HG03469 (cell line): ENCODE results near the gene PPCDC.

ENCODE experiments used
- ATAC-seq: cut with Tn5 transposase; IDR thresholded peaks from one replicate; pipeline ENCODE4 v1.9.1; 2021; ENCODE audit warnings: mild to moderate bottlenecking, moderate library complexity, moderate number of reproducible peaks; ENCODE audit not compliant: unreplicated experiment

PPCDC gene, protein sequence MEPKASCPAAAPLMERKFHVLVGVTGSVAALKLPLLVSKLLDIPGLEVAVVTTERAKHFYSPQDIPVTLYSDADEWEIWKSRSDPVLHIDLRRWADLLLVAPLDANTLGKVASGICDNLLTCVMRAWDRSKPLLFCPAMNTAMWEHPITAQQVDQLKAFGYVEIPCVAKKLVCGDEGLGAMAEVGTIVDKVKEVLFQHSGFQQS

DNA sequence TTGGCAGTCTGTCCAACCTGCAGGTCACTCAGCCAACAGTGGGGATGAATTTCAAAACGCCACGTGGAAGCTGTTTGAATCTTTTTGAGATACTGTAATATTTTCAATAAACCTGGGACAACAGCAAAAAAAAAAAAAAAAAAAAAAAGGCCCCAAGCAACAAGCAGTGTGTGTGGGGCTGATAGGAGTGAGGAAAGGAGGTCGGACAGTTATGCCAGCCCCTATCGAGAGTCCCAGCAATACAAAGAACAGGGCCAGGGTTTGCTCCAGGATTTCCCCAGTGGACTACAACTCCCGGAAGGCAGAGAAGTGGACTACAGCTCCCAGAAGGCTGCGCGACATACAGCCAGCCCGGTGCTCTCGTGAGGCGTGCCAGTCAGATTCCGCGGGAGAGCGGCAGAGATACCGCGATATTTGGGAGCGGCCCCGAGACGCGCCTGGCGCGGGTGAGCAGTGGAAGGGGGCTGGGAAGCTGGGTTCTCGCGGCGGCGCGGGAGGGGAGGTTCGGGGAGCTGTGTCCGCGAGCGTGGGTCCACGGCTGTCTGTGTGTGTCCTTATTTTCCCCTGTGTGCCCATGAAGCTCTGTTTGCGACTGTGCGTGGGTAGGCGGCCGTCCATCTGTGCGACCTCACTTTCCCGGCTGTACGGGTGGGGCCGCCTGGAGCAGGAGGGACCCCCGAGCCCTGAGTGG is at the start of gene PPCDC:
TSS of gene PPCDC (plus strand) at position 410 of the 691 bp plus-strand sequence. CDS start 4,729 bp downstream, outside the sequence.
- ATAC-seq: peak; percentile 79

DNA sequence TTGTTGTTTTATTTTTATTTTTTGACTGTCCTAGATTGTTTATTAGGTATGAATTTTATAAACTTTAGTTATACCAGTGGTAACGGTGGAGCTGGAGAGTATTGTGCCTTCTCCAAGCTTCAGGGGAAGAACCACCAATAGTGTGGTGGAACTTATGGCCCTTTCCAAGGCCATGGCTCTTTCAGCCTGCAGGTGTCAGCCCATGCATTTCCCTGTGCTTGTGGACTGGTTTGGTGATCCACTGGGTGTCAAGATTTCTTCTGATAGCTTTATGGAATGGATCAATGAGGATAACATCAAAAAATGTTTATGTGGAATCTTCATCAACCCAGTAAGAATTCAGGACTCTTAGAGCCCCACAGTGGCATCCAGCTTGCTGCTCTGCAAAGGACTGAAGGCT is 47.2 kb upstream of the PPCDC start:
- ATAC-seq: no peak

DNA sequence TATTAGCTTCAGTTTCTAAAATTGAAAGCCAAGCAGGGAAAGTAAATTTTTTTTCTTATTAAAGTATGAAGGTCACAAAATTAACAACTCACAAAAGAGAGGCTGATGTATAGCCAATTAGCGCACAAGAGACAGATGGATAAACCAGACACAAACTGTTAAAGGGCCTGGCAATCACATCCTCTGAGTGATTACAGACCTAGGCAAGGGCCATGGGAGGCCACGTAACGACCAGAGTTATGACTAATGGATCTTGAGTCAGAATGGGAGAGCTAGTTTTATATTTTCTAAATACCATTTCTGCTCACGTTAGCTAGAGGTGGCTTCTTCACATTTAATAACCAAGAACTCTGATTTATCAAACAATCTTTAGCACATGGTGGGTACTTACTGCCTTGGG is 45.8 kb upstream of the PPCDC start:
- ATAC-seq: no peak

DNA sequence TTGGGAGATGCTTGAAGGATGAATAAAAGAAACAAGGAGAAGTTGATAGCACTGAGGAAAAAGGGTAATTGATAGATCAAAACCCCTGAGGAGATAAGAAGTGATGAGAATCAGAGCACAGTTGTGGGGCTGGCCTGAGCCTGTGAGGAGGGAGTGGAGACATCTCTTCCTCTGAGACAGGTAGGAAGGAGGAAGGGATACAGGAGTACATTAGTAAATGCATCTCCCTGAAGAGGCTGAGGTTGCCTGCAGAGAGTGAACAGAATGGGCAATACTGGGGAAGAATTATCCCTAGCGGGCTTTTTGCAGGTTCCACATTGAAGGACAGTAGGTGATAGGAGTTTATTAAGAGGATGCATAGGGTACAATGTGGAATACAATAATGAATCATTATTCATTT is 45.3 kb upstream of the PPCDC start:
- no peak for ATAC-seq

DNA sequence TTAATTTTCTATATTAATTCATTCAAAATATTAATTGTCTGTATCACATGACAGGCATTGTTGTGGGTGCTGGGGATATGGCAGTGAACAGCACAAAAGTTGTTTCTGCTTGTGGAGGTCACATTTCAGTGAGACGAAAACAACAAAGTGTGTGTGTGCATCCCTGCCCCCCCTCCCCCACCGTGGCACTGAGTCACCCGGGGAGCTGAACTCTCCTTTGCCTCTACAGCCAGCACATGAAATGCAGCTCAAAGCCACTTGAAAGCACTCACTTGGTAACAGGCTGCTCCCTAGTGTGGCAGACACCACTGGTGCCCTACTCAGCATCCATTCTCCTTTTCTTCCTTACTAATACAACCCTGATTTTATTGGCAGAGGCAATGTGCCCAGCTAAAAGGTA is 44.9 kb upstream of the PPCDC start:
- ATAC-seq: no peak

DNA sequence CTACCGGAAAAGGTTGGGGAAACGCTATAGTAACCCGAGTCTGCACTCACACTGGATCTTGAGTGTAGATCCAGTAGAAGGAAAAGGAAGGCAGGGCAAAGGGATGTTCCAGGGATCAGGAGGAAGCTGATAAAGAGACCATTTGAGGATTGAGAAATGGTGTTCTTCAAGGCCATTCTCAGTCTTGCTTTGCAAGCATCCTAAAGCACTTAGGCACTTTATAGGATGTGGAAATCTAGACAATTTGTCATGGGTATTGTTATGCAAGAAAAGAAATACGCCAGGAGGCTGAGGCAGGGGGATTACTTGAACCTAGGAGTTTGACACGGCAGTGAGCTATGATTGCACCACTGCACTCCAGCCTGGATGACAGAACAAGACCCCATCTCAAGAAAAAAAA is 41.2 kb upstream of the PPCDC start:
- ATAC-seq: no peak

DNA sequence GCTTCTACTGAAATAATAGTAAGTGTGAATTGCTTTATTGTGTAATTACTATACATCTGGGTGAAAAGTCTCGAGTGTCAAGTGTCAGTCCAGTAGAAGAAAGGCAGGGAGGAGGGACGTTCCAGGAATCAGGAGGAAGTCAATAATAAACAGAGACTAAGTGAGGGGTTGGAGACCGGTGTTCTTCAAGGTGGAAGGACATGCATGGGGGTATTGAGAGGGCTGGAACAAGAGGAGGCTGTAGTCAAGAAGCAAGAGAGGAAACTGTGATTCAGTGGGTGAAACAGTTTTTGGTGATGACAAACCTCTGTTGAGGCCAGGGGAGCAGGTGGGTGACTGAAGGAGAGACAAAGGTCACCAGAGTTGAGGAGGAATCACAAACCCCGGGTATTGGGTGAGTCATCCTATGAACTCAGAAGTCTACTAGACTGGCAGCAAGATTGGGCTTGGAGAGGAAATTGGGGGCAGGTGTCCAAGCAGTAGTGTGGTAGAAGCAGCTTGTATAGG is 39.6 kb upstream of the PPCDC start:
- ATAC-seq: no peak

DNA sequence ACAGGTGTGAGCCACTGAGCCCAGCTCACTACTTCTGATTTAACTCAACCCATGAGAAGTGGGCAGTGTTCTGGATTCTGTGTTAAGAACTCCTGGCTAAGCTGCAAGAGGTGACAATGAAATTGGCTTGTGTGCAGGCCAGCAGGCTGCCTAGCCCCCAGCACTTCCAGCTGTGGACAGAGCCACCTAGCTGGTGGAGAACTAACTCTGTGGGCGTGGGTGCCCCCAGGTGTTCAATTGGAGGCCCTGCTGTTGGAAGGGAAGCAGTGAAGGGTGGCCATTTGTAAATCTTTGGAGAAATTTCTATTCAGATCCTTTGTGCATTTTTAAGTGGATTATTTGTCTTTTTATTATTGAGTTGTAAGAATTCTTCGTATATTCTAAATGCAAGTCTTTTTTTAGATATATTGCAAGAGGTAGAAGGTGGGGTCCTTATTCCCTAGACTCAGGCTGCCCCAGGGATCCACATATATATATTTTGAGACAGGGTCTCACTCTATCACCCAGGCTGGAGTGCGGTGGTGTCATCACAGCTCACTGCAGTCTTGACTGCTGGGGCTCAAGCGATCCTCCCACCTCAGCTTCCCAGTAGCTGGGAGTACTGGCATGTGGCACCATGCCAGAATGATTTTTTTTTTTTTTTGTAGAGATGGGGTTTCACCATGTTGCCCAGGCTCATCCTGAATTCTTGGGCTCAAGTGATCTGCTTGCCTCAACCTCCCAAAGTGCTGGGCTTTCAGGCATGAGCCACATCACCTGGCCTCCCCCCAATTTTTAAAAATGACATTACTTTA is 35.2 kb upstream of the PPCDC start:
- ATAC-seq: no peak

DNA sequence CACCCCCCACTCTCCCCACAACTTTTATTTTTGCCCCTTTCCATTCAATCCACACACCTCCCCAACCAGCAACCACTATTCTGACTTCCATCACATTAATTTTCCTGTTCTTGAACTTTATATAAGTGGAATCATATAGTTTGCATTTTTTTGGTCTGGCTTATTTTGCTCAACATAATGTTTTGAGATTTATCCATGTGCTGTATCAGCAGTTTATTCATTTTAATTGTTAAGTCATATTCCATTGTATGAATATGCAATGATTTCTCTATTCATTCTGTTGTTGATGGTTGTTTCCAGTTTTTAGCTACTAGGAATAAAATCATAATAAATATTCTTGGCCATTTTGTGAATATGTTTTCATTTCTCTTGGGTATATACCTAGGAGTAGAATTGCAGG is 33.9 kb upstream of the PPCDC start:
- ATAC-seq: no peak

DNA sequence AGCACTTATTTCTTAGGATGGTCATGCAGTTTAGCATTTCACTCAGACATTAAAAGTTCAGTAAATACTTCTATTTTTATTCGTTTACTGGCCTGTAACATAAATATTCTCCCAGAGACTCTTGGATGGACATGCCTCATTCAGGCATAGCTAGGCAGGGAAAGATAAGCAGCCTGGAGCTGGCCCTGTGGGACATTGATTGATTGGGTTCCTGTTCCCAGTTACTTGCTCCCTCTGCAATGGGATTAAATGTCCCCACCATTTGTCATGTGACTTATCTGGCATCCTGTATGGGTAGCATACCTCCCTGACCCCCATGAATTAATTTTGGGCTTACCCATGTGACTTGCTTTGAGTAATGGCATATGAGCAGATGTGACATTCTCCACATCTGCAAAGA is 30.8 kb upstream of the PPCDC start:
- no peak for ATAC-seq

DNA sequence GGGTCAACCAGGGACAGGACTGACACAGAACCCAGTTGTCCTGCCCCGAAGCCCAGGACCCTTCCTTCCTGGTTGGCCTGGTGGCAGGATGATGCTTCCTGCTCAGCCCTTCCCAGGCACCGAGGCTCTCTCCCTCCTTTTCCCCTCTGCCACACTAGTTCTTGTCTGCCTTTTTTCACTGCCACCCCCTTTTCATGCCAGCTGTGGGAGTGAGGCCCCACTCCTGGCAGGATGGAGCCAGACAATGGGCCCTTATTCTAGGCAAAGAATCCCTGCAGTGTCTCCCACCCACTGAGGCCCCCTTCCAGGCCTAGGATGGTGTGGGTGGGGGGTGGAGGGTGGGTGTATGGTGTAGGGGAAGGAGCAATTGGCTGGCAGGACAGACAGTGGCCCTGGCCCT is 29.2 kb upstream of the PPCDC start:
- ATAC-seq: no peak

DNA sequence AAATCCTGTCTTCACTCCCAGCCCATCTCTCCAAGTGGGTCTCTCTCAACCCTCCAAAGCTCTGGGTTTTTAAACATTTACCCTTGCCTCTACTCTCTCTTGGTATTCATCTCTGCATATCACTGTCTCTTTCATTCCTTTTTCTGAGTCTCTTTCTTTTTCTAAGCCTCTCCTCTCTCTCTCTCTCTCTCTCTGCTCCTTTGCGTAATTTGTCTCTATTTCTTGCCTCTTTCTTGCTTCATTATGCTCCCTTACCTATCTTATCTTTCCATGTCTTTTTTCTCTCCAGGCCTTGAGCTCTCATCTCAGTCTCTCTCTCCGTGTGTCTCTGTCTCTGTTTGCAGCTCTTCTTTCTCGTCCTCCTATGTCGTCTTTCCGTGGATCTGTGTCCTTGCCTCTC is 28.7 kb upstream of the PPCDC start:
- ATAC-seq: no peak

DNA sequence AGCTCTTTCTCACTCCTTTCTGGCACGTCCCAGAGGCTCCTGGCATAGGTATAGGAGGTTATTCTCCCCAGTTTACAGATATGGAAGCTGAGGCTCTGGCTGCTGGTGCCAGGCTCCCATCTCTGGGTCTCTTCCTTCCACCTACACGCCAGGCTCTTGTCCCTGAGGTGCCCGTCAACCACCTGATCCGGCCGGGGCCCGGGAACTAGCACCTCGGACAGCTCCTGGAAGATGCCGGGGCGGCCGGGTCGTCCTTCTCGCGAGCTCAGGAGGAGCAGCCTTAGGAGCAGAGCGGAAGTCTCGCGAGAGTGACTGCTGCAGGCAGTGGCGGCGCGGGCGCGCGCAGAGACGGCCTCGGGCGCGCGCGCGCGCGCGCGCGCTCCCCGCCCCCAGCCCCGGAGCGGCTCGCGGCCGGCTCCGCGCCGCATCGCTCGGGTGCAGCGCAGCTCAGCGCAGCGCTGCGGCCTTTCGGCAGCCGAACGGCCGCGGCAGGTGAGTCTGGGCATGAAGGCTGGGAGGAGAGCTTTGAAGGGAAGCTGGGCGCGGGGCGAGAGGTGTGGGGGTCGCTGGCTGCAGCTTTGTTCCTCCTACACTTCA is 28.1 kb upstream of the PPCDC start, which contains the start of gene SCAMP5:
TSS of gene SCAMP5 (plus strand) at position 382 of the 597 bp plus-strand sequence. CDS start 16,277 bp downstream, outside the sequence.
- no peak for ATAC-seq

DNA sequence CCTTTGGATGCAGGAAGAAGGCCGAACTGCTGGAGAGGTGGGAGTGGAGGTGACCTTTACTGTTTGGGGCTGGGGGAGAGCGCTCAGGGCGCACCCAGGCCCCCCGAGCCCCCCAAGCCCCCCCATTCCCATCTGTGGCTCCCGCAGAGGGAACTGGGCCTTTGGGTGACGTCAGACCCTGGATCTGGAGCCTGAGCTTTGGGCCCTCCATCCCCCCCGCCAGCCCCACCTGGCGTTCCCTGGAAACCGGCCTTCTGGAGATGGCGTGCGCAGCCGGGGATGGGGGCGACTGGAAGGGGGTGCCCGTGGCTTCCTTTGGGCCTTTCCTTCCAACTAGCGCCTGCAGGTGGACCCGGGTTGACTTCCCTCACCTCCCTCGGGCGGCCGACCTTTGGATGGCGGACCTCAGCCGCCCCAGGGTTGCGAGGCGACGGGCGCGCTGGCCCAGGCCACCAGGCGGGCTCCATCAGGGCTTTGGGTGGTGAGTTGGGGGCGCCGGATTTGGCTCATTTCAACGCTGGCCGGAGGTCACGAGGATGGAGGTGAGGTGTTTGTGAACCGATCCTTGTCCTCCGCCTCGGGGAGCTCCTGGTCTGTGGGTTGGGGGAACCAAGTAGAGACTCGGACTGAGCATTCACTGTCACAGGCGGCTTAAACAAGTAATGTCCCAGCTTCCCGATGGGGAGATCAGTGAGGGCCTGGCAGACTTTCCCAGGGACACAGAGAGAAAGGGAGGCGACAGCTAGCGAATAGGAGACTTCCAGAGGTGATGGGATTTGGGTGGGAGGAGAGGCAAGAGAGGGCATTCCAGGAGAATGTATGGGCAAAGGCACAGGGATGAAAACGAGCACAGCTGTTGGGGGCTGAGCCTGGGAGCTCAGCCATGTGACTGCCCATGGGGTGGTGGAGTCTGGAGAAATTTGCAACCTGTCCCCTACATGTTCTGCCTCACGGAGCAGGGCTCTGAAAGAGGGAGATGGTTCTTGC is 27.3 kb upstream of the PPCDC start:
- ATAC-seq: no peak

DNA sequence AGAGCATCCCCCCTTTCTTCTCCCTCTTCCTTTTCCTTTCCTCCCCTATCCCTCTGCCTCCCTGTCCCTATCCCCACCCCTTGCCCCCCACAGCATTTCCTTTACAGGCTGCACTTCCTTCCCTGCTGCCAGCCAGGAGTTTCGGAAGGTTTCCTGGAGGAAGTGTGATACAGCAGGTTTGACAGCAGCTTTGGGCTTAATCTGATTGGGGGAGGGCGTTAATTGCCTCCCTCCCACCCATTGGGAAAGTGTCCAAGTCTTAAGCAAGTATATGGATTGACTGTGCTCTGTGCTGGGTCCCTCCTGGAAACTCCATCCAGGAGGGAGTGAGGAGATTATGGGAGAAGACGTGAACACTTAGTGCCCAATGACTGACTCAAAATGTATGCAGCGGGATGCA is 26.2 kb upstream of the PPCDC start:
- no peak for ATAC-seq

DNA sequence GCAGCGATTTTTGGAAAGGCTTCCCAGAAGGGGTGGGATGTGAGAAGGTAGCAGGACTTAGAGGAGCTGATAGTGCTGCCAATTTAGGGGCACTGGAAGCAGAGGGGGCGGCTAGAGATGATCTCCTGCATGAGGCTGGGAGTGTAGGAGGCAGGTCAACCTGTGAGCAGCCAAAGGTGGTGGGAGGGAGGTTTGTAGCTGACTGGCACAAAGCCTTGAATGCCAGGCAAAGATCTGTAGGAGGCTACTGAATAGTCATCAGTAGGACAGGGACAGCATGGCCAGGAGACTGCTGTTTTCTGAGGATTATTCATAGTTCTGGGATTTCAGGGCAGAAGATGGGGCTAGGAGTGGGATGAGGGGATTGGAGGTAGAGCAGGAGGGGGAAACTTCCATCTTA is 25.8 kb upstream of the PPCDC start:
- ATAC-seq: no peak

DNA sequence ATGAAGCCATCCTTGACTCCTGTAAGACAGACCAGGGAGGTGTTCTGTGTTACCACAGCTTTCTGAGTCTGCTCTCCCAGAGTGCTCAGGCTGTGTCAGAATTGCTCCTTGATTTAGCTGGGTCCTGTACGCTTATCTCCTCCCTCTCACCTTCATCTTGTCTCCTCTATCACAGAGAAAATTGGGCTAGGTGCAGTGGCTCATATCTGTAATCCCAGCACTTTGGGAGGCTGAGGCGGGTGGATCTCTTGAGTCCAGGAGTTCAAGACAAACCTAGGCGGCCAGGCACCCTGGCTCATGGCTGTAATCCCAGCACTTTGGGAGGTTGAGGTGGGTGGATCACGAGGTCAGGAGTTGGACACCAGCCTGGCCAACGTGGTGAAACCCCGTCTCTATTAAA is 22.1 kb upstream of the PPCDC start:
- ATAC-seq: no peak

DNA sequence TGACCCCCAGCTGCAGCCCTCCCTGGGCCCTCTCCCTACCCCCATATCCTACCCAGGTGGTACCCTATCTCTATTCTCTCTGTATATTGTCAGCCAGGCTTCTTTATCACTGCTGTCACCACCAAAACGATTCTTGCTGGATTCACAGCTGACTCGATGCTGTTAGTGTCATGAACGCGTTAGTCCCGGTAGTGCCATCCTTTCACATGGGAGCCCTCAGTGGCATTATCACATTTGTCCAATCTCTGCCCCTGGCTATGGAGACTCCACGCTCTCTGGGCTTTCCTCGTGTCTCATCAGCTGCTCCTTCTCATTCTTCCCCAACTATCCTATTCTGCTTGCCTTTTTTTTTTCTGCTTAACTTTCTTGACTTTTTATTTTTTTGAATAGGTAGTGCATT is 21.0 kb upstream of the PPCDC start:
- ATAC-seq: no peak

DNA sequence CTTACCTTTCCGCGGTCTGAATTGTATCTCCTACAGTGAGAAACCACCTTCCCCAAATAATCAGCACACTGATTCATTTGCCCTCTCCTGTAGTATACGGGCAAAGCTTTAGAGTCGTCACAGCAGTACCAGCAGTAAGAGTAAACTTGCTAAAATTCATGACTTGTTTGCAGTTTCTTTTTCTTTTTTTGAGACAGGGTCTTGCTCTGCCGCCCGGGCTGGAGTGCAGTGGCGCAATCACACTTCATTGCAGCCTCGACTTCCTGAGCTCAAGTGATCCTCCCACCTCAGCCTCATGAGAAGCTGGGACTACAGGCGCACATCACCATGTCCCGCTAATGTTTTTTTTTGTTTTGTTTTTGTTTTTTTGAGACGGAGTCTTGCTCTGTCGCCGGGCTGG is 16.2 kb upstream of the PPCDC start:
- ATAC-seq: no peak

DNA sequence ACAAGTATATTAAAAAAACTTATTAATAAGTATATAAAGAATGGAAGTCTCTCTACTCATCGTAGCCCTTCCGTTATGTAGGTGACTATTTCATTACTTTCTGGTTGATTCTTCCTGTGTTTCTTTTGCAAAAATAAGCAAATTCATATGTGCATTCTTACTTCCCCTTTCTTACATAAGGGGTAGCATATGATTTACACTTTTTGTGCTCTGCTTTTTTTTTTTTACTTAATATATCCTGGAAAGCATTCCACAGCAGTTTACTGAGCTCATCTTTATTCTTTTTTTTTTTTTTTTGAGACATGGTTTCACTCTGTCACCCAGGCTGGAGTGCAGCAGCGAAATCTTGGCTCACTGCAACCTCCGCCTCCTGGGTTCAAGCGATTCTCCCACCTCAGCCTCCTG is 15.2 kb upstream of the PPCDC start:
- ATAC-seq: no peak
